HepG2 (cell line): ENCODE measurements around the gene SFI1. TPM values are rescaled to one million over a fixed set of nuclear protein-coding genes. Genes with fewer than 3 reads are reported as not detected.

Experiments
- AGO1 ChIP-seq: fragments of 200-400 bp; formaldehyde crosslinking; IDR thresholded peaks from 2 replicates; pipeline ENCODE4 v1.6.1; 2017; ENCODE audit warnings: mild to moderate bottlenecking, low read depth, low read length, moderate library complexity; ENCODE audit not compliant: poor library complexity, severe bottlenecking
- ARHGAP35 ChIP-seq: sonication (generic); formaldehyde crosslinking; IDR thresholded peaks from 2 replicates; pipeline ENCODE4 v1.9.0; 2022; ENCODE audit warnings: mild to moderate bottlenecking, inconsistent platforms, moderate library complexity, missing genetic modification reagents, borderline replicate concordance
- DPF2 ChIP-seq: sonication (generic); formaldehyde crosslinking; IDR thresholded peaks from 2 replicates; pipeline ENCODE4 v1.4.0; 2020; ENCODE audit warnings: mild to moderate bottlenecking, low read depth, missing genetic modification reagents, borderline replicate concordance
- HIVEP1 ChIP-seq: sonication (generic); formaldehyde crosslinking; IDR thresholded peaks from 2 replicates; pipeline ENCODE4 v1.4.0; 2020; ENCODE audit warnings: mild to moderate bottlenecking, missing genetic modification reagents
- HNRNPK ChIP-seq: fragments of 200-400 bp; formaldehyde crosslinking; IDR thresholded peaks from 2 replicates; pipeline ENCODE4 v1.6.1; 2018; ENCODE audit warnings: low read length, low read depth, moderate library complexity, mild to moderate bottlenecking; ENCODE audit not compliant: poor library complexity, severe bottlenecking
- KMT2A ChIP-seq: sonication (generic); formaldehyde crosslinking; IDR thresholded peaks from 2 replicates; pipeline ENCODE4 v1.4.0; 2020; ENCODE audit warnings: missing genetic modification reagents
- LCORL ChIP-seq, 2 experiments: fragments of 450-650 bp in 1 of 2; sonication (generic) in 1 of 2; formaldehyde crosslinking in 1 of 2; IDR thresholded peaks; 2 replicates each; pipeline versions ENCODE4 v1.5.0 to v1.6.1; 2017 to 2020; ENCODE audit warnings: antibody characterized with exemption in 1 of 2, missing genetic modification reagents in 1 of 2
- MED1 ChIP-seq: sonication (generic); formaldehyde crosslinking; IDR thresholded peaks from 2 replicates; pipeline ENCODE4 v1.4.0; 2020; ENCODE audit warnings: missing genetic modification reagents
- MIER3 ChIP-seq: IDR thresholded peaks from 2 replicates; pipeline ENCODE4 v1.6.1; 2016; ENCODE audit warnings: missing compliant biosample characterization, borderline replicate concordance
- NAIF1 ChIP-seq: sonication (generic); formaldehyde crosslinking; IDR thresholded peaks from 2 replicates; pipeline ENCODE4 v1.5.0; 2020; ENCODE audit warnings: mild to moderate bottlenecking, missing genetic modification reagents, borderline replicate concordance
- NFE2L1 ChIP-seq: sonication (generic); formaldehyde crosslinking; IDR thresholded peaks from 2 replicates; pipeline ENCODE4 v1.4.0; 2020; ENCODE audit warnings: missing genetic modification reagents, mild to moderate bottlenecking, borderline replicate concordance
- NFE2L2 ChIP-seq: fragments of 150-350 bp; IDR thresholded peaks from 2 replicates; pipeline ENCODE4 v1.6.1; 2014; ENCODE audit warnings: low read length
- NKX3-1 ChIP-seq: sonication (generic); formaldehyde crosslinking; IDR thresholded peaks from 2 replicates; pipeline ENCODE4 v1.5.0; 2020; ENCODE audit warnings: missing genetic modification reagents
- NR2F2 ChIP-seq: IDR thresholded peaks from 2 replicates; pipeline ENCODE4 v1.6.1; 2012; ENCODE audit warnings: low read depth, inconsistent platforms, borderline replicate concordance
- SP5 ChIP-seq: IDR thresholded peaks from 2 replicates; pipeline ENCODE4 v1.6.1; 2016; ENCODE audit warnings: low read depth, borderline replicate concordance
- STAT5B ChIP-seq: sonication (generic); formaldehyde crosslinking; IDR thresholded peaks from 2 replicates; pipeline ENCODE4 v1.4.0; 2020; ENCODE audit warnings: missing genetic modification reagents
- TCF12 ChIP-seq, 2 experiments: fragments of 450-650 bp in 1 of 2; sonication (generic) in 1 of 2; formaldehyde crosslinking in 1 of 2; IDR thresholded peaks; 2 replicates each; pipeline versions ENCODE4 v1.6.1 to v1.8.0; 2017 to 2022; ENCODE audit warnings: antibody characterized with exemption in 1 of 2, mild to moderate bottlenecking in 1 of 2, missing genetic modification reagents in 1 of 2, moderate library complexity in 1 of 2
- TGIF2 ChIP-seq: IDR thresholded peaks from 2 replicates; pipeline ENCODE4 v1.6.1; 2016; ENCODE audit warnings: control low read depth, missing compliant biosample characterization
- ZNF460 ChIP-seq: sonication (generic); formaldehyde crosslinking; IDR thresholded peaks from 2 replicates; pipeline ENCODE4 v1.5.1; 2020; ENCODE audit warnings: missing genetic modification reagents, mild to moderate bottlenecking, borderline replicate concordance
- ZNF580 ChIP-seq: IDR thresholded peaks from 2 replicates; pipeline ENCODE4 v1.6.1; 2016; ENCODE audit warnings: low read depth, borderline replicate concordance
- ZNF644 ChIP-seq: IDR thresholded peaks from 2 replicates; pipeline ENCODE4 v1.6.1; 2016; ENCODE audit warnings: low read depth
- ZNF674 ChIP-seq: sonication (generic); formaldehyde crosslinking; IDR thresholded peaks from 2 replicates; pipeline ENCODE4 v1.5.0; 2020; ENCODE audit warnings: low read depth, mild to moderate bottlenecking, missing genetic modification reagents
- ZNF879 ChIP-seq: sonication (generic); formaldehyde crosslinking; IDR thresholded peaks from 2 replicates; pipeline ENCODE4 v1.8.1; 2023; ENCODE audit warnings: missing genetic modification reagents
- ZNF891 ChIP-seq: sonication (generic); formaldehyde crosslinking; IDR thresholded peaks from 2 replicates; pipeline ENCODE4 v1.5.0; 2020; ENCODE audit warnings: mild to moderate bottlenecking, missing genetic modification reagents
- polyA plus RNA-seq, 8 experiments: library from polyadenylated mRNA; depleted of rRNA in 3 of 8; stranded (reverse) in 7 of 8; unstranded in 1 of 8; fragments of >200 nt; fragmentation: Illumina TruSeq in 4 of 8; extraction: Trizol in 4 of 8; gene quantifications; 2 replicates each; pipeline versions ENCODE4 v1.2.1 to v1.2.3, GENCODE V29; 2011 to 2016; ENCODE audit warnings: low read depth in 4 of 8, missing spikeins in 1 of 8, mixed read lengths in 1 of 8; ENCODE audit not compliant: insufficient read depth in 1 of 8
- total RNA-seq, 5 experiments: library from RNA; depleted of rRNA; stranded (reverse); fragments of >200 nt; fragmentation: Illumina TruSeq; extraction: Trizol; gene quantifications; 2 replicates each; pipeline ENCODE4 v1.2.3, GENCODE V29; 2016; ENCODE audit warnings: low read depth in 1 of 5
- TF ChIP-seq, protein P1 (sequence below): sonication (generic); formaldehyde crosslinking; IDR thresholded peaks from 2 replicates; pipeline ENCODE4 v1.4.0; 2020; ENCODE audit warnings: missing genetic modification reagents
- TF ChIP-seq, protein P2 (sequence below): sonication (generic); formaldehyde crosslinking; IDR thresholded peaks from 2 replicates; pipeline ENCODE4 v1.4.0; 2020; ENCODE audit warnings: missing genetic modification reagents
- TF ChIP-seq, protein P3 (sequence below): sonication (generic); formaldehyde crosslinking; IDR thresholded peaks from 2 replicates; pipeline ENCODE4 v1.5.0; 2020; ENCODE audit warnings: mild to moderate bottlenecking, missing genetic modification reagents

The SFI1 gene
- total and polyA plus RNA-seq, 2 of the 13 experiments (the other 11 are each of a cell fraction or from before 2014, with no cell fraction given), result 20.5 to 40.1 TPM

DNA sequence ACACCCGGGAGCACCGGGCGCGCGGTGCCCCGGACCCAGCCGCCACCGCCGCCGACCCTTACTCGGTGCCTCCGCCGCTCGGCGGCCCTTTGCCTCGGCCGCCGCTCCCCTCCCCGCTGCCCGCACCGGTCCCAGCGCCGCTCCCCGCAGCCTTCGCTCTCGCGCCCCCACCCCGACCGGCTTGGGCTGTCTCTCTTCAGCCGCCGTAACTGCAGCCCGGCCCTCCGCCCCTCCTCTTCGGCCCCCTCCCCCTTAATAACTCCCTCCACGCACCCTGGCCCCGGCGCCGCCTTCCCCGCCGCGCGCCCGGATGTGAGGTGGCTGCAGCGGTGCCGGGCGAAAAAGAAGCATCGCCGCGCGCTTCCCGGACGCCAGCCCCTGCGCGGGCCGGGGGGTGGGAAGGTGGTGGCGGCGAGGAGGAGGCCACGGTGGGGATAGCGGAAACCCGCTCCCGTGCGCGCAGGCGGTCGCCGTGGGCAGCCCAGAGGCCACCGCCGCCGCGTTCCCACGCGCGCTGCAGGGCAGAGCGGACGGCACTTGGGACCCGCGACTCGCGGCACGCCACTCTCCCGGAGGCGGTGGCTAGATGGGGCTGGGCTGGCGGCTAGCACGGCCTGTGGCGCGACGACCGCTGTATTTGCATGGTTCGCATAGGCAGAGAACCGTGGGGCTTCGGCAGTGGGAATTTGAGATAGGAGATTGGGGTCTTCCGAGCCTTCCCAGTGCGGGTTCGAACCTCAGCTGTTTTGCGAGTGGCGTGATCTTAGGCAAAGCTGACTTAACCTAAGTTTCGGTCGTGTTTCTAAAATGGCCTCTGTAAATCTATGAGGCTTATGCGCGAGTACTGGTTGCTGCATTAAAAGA is 6.5 kb upstream of the SFI1 start, which contains the start of gene EIF4ENIF1 (continued):
- TF ChIP-seq NFE2L1 (no peak), ZNF879 (peak; percentile 59; the same call in 1 of the 2 replicates), LCORL (IDR thresholded peaks at IDR 0.05) (no peak), LCORL (CRISPR knock-in tag; IDR thresholded peaks at IDR 0.05) (no peak), ZNF674 (0 out of 2 replicates have a peak, but pooled peaks have one; percentile 55), MIER3 (CRISPR knock-in tag) (no peak), ZNF644 (CRISPR knock-in tag) (no peak), TCF12 (IDR thresholded peaks at IDR 0.05) (no peak), TCF12 (CRISPR knock-in tag; IDR thresholded peaks at IDR 0.05) (peak; percentile 60; the same call in 1 of the 2 replicates), ZNF580 (CRISPR knock-in tag) (0 out of 2 replicates have a peak, but pooled peaks have one; percentile 28), MED1 (0 out of 2 replicates have a peak, but pooled peaks have one; percentile 15), STAT5B (CRISPR knock-in tag) (no peak), AGO1 (no peak), HNRNPK (peak; percentile 96), ZNF891 (CRISPR knock-in tag) (peak; percentile 62), DPF2 (CRISPR knock-in tag) (no peak; the same call in 1 of the 2 replicates), TGIF2 (CRISPR knock-in tag) (no peak), NFE2L2 (no peak), HIVEP1 (CRISPR knock-in tag) (no peak), NAIF1 (CRISPR knock-in tag) (no peak), NR2F2 (no peak; the same call in 1 of the 2 replicates), NKX3-1 (CRISPR knock-in tag) (no peak; the same call in 1 of the 2 replicates), ARHGAP35 (CRISPR knock-in tag) (peak; percentile 85), SP5 (peak; percentile 66; the same call in 1 of the 2 replicates), ZNF460 (CRISPR knock-in tag) (no peak), KMT2A (CRISPR knock-in tag) (peak; percentile 48; the same call in 1 of the 2 replicates)
- TF ChIP-seq, protein P1, sequence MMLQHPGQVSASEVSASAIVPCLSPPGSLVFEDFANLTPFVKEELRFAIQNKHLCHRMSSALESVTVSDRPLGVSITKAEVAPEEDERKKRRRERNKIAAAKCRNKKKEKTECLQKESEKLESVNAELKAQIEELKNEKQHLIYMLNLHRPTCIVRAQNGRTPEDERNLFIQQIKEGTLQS (CRISPR knock-in tag), result no peak
- TF ChIP-seq, protein P2, sequence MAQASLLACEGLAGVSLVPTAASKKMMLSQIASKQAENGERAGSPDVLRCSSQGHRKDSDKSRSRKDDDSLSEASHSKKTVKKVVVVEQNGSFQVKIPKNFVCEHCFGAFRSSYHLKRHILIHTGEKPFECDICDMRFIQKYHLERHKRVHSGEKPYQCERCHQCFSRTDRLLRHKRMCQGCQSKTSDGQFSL, result no peak; the same call in 1 of the 2 replicates
- TF ChIP-seq, protein P3, sequence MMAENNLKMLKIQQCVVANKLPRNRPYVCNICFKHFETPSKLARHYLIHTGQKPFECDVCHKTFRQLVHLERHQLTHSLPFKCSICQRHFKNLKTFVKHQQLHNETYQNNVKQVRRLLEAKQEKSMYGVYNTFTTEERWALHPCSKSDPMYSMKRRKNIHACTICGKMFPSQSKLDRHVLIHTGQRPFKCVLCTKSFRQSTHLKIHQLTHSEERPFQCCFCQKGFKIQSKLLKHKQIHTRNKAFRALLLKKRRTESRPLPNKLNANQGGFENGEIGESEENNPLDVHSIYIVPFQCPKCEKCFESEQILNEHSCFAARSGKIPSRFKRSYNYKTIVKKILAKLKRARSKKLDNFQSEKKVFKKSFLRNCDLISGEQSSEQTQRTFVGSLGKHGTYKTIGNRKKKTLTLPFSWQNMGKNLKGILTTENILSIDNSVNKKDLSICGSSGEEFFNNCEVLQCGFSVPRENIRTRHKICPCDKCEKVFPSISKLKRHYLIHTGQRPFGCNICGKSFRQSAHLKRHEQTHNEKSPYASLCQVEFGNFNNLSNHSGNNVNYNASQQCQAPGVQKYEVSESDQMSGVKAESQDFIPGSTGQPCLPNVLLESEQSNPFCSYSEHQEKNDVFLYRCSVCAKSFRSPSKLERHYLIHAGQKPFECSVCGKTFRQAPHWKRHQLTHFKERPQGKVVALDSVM (CRISPR knock-in tag), result no peak; the same call in 1 of the 2 replicates
